Fibroblast of villous mesenchyme (primary cell): ENCODE measurements around the gene PDE4D. TPM values are rescaled to one million over a fixed set of nuclear protein-coding genes. Genes with fewer than 3 reads are reported as not detected.

Experiments
- DNase-seq: peaks from one replicate; pipeline ENCODE4 v3.0.0-alpha.2; 2010; ENCODE audit warnings: low read depth
- H3K4me3 ChIP-seq: 2 replicates; pipeline ENCODE4 v1.5.1; 2011; ENCODE audit warnings: low read depth, mild to moderate bottlenecking, low read length
- total RNA-seq: library from RNA; depleted of rRNA; stranded (reverse); fragments of >200 nt; gene quantifications from 2 replicates; pipeline ENCODE4 v1.2.3, GENCODE V29; 2012
- TF ChIP-seq, protein P1 (sequence below): IDR thresholded peaks from 2 replicates; pipeline ENCODE4 v1.5.1; 2012; ENCODE audit warnings: low read depth, mild to moderate bottlenecking, low read length; ENCODE audit not compliant: insufficient read depth

The PDE4D gene
- total RNA-seq, 1 donor = 6.0 TPM

DNA sequence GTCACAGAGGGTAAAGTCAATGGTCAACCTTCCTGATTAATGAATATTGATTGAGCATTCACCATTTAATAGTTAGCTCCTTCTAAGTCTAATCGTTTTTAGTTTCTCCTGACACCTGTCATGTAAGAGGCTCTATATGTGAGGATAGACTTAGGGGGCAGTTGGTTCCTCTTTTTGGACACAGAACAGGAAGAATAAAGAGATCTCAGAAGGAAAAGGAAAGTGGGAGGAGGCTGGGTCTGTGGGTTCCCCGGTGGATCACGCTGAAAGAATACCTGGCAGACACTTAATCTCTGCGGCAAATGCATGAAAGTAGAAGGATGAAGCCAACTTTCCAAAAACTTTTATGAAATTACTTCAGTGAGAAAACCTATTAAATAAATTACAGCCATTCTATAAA lies 98.4 kb downstream of the PDE4D start:
- no peak for DNase-seq
- TF ChIP-seq, protein P1, sequence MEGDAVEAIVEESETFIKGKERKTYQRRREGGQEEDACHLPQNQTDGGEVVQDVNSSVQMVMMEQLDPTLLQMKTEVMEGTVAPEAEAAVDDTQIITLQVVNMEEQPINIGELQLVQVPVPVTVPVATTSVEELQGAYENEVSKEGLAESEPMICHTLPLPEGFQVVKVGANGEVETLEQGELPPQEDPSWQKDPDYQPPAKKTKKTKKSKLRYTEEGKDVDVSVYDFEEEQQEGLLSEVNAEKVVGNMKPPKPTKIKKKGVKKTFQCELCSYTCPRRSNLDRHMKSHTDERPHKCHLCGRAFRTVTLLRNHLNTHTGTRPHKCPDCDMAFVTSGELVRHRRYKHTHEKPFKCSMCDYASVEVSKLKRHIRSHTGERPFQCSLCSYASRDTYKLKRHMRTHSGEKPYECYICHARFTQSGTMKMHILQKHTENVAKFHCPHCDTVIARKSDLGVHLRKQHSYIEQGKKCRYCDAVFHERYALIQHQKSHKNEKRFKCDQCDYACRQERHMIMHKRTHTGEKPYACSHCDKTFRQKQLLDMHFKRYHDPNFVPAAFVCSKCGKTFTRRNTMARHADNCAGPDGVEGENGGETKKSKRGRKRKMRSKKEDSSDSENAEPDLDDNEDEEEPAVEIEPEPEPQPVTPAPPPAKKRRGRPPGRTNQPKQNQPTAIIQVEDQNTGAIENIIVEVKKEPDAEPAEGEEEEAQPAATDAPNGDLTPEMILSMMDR = no peak
- H3K4me3 ChIP-seq = no peak overlapping the region

GRCh38 chr5:59792983-59793585 lies 100.4 kb downstream of the PDE4D start:
- peak; percentile 86 for DNase-seq
- TF ChIP-seq, protein P1 = no peak
- H3K4me3 ChIP-seq = no peak overlapping the region

- no peak overlapping the region for H3K4me3 ChIP-seq
- TF ChIP-seq, protein P1 = no peak
- no peak for DNase-seq
Observed at GRCh38 chr5:59791617-59792016, 101.9 kb downstream of the PDE4D start.

- no peak overlapping the region for H3K4me3 ChIP-seq
- TF ChIP-seq, protein P1 = no peak
- peak; percentile 37 for DNase-seq
Observed at GRCh38 chr5:59790776-59791475, 102.6 kb downstream of the PDE4D start.

- no peak overlapping the region for H3K4me3 ChIP-seq
- DNase-seq = peak; percentile 41
- TF ChIP-seq, protein P1 = no peak
Observed at GRCh38 chr5:59790376-59790775, 103.2 kb downstream of the PDE4D start.

DNA sequence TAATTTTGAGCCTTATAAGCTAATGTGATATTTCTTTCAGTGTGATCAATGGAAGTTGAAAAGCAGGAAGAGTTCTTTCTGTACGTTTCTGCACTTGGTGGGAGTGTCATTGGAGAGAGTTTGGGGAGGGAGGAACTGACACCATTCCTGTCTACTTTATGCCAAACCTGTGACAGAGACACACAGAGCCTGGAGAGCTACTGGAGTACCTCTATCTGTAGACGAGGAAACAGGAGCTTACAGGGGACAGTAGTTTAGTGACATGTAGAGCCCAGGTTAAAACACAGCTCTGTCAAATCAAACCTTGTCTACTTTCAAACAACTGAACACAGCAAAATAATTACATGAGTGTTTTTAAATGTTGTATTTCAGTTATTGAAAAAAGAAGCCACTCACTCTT lies 103.6 kb downstream of the PDE4D start:
- TF ChIP-seq, protein P1 = no peak
- no peak overlapping the region for H3K4me3 ChIP-seq
- no peak for DNase-seq
